Natural killer cell (primary cell): ENCODE data around the gene POLR3H. TPM values are rescaled to one million over a fixed set of nuclear protein-coding genes. Genes with fewer than 3 reads are reported as not detected.

Source experiments
- ATAC-seq, 3 donors: fragments of 150-1000 bp in 2 of 3; fragments of 200-7000 bp in 1 of 3; cut with Tn5 transposase; 1 replicate in 1 of 3; 2 replicates in 2 of 3; pipeline ENCODE4 v1.10.0; 2021; ENCODE audit warnings: mild to moderate bottlenecking in 2 of 3, moderate library complexity in 2 of 3
- DNase-seq, 2 donors: peaks; one replicate each; pipeline versions ENCODE4 v3.0.0 to v3.0.0-alpha.2; 2013 to 2021; ENCODE audit warnings: mixed read lengths in 1 of 2
- H3K27ac ChIP-seq: one replicate; pipeline ENCODE4 v1.5.1; 2013; ENCODE audit warnings: mild to moderate bottlenecking, low read length
- H3K27me3 ChIP-seq: one replicate; pipeline ENCODE4 v1.6.1; 2013; ENCODE audit warnings: low read length; ENCODE audit not compliant: control insufficient read depth, insufficient read depth
- H3K36me3 ChIP-seq: one replicate; pipeline ENCODE4 v1.6.1; 2013; ENCODE audit warnings: low read length; ENCODE audit not compliant: control insufficient read depth, insufficient read depth
- H3K4me1 ChIP-seq: one replicate; pipeline ENCODE4 v1.6.1; 2013; ENCODE audit warnings: low read length; ENCODE audit not compliant: control insufficient read depth, insufficient read depth
- H3K4me3 ChIP-seq: one replicate; pipeline ENCODE4 v1.5.1; 2013; ENCODE audit warnings: low read length
- H3K9me3 ChIP-seq: one replicate; pipeline ENCODE4 v1.6.1; 2013; ENCODE audit warnings: low read length; ENCODE audit not compliant: control insufficient read depth, insufficient read depth
- H3K27ac Mint-ChIP-seq, 2 donors: one replicate each; pipeline ENCODE4 v1.8.0; 2022; ENCODE audit warnings: mild to moderate bottlenecking in 2 of 2, mixed read lengths in 2 of 2, moderate library complexity in 1 of 2
- H3K27me3 Mint-ChIP-seq, 2 donors: one replicate each; pipeline ENCODE4 v1.8.0; 2022; ENCODE audit warnings: low read depth in 2 of 2, mixed read lengths in 2 of 2
- H3K36me3 Mint-ChIP-seq: one replicate; pipeline ENCODE4 v1.8.0; 2022; ENCODE audit warnings: mixed read lengths
- H3K4me1 Mint-ChIP-seq, 2 donors: one replicate each; pipeline ENCODE4 v1.8.0; 2022; ENCODE audit warnings: mixed read lengths in 2 of 2
- H3K4me3 Mint-ChIP-seq: one replicate; pipeline ENCODE4 v1.8.0; 2022; ENCODE audit warnings: mild to moderate bottlenecking, moderate library complexity, mixed read lengths
- H3K9me3 Mint-ChIP-seq, 2 donors: one replicate each; pipeline ENCODE4 v1.8.0; 2022; ENCODE audit warnings: mixed read lengths in 2 of 2
- CTCF ChIP-seq: fragments of 200-600 bp; IDR thresholded peaks from one replicate; pipeline ENCODE4 v1.8.0; 2022; ENCODE audit warnings: antibody characterized with exemption
- WGBS: methylation state at CpG from one replicate; pipeline ENCODE4 v1.1.7; 2013; ENCODE audit warnings: missing lambda C conversion rate; ENCODE audit not compliant: insufficient coverage; 5-methylcytosine and 5-hydroxymethylcytosine counted together
- intact Hi-C: fragments of 100-400 bp; cut with micrococcal nuclease; formaldehyde crosslinking; loops from one replicate; pipeline ENCODE4 v1.14.2; 2022
- total RNA-seq, 4 donors: library from RNA; stranded (reverse); fragments of 120-200 nt in 1 of 4; gene quantifications; one replicate each; pipeline versions ENCODE4 v1.2.3 to v1.2.4, GENCODE V29; 2013 to 2022

POLR3H gene
- total RNA-seq, 3 donors from 2014 or later (not counting 1 experiment from before 2014, with no cell fraction given) = 13.1 to 18.8 (median 16.2) TPM

DNA sequence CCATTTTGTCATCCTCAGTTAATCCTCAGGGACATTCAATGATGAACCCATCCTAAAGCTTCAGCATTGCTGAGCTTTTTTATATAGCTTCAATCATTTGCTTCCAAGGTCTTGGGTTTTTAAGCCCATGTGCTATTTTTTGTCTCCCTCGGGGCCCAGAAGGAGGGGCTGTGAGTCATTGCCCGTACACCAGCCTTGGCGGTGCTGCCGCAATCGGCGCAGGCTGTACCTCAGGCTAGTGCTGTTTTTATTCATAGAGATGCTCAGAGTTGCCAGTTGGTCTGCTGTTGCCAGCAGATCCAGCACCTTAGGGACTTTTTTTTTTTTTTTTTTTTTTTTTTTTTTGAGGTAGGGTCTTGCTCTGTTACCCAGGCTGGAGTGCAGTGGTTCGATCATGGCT, 39.9 kb downstream of the POLR3H start:
- Mint-ChIP-seq H3K36me3 (no peaks in the 10 kb centered on the region), H3K27me3 (no peaks in the 10 kb centered on the region), H3K9me3 (no peaks in the 10 kb centered on the region), H3K4me1 (peaks cover 0 to 4% of the 10 kb centered on the region in 2 donors), H3K4me3 (no peak overlapping the region), H3K27ac (no peak overlapping the region)
- ATAC-seq = no peak
- peaks cover 38% of the 10 kb centered on the region for H3K36me3 ChIP-seq
- H3K9me3 ChIP-seq = no peaks in the 10 kb centered on the region
- 87% methylated on average over 7 of the region's 7 CpGs for WGBS
- no peaks in the 10 kb centered on the region for H3K4me1 ChIP-seq
- no peaks in the 10 kb centered on the region for H3K27me3 ChIP-seq
- H3K4me3 ChIP-seq = no peak overlapping the region
- TF ChIP-seq CTCF = no peak
- intact Hi-C loops = no loop called here
- H3K27ac ChIP-seq = no peak overlapping the region
- no peak for DNase-seq

GRCh38 chr22:41501209-41501608, 43.1 kb downstream of the POLR3H start:
- no peaks in the 10 kb centered on the region for H3K36me3 Mint-ChIP-seq
- no peak for TF ChIP-seq CTCF
- H3K27me3 ChIP-seq = no peaks in the 10 kb centered on the region
- peaks cover 21% of the 10 kb centered on the region for H3K36me3 ChIP-seq
- no peaks in the 10 kb centered on the region for H3K4me1 ChIP-seq
- DNase-seq (peak in 1 of 2 donors; percentile 47), ATAC-seq (peak; percentile 49 to 65 (median 60))
- intact Hi-C loops = no loop called here
- H3K9me3 Mint-ChIP-seq = no peaks in the 10 kb centered on the region
- no peak overlapping the region for H3K4me3 Mint-ChIP-seq
- no peak overlapping the region for H3K27ac Mint-ChIP-seq
- no peaks in the 10 kb centered on the region for H3K9me3 ChIP-seq
- H3K27me3 Mint-ChIP-seq = no peaks in the 10 kb centered on the region
- no peak overlapping the region for H3K4me3 ChIP-seq
- H3K27ac ChIP-seq = no peak overlapping the region
- no peaks in the 10 kb centered on the region for H3K4me1 Mint-ChIP-seq
- 94% methylated on average over 5 of the region's 5 CpGs for WGBS

DNA sequence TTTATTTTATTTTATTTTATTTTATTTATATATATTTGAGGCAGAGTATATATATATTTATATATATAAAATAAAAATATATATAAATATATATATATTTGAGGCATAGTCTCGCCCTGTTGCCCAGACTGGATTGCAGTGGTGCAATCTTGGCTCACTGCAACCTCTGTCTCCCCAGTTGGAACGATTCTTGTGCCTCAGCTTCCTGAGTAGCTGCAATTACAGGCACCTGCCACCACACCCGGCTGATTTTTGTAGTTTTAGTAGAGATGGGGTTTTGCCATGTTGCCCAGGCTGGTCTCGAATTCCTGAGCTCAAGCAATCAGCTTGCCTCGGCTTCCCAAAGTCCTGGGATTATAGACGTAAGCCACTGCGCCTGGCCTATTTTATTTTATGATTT, 44.0 kb downstream of the POLR3H start:
- ATAC-seq = no peak
- H3K4me3 Mint-ChIP-seq = no peak overlapping the region

More for the DNA sequence above, 44.0 kb downstream of the POLR3H start:
- intact Hi-C loops = no loop called here
- Mint-ChIP-seq H3K9me3 (no peaks in the 10 kb centered on the region), H3K36me3 (no peaks in the 10 kb centered on the region), H3K27me3 (no peaks in the 10 kb centered on the region), H3K4me1 (no peaks in the 10 kb centered on the region), H3K27ac (no peak overlapping the region)
- Histone ChIP-seq H3K9me3 (no peaks in the 10 kb centered on the region), H3K4me1 (no peaks in the 10 kb centered on the region), H3K27me3 (no peaks in the 10 kb centered on the region), H3K27ac (no peak overlapping the region), H3K4me3 (no peak overlapping the region), H3K36me3 (peaks cover 21% of the 10 kb centered on the region)
- DNase-seq = no peak
- no peak for TF ChIP-seq CTCF
- 88% methylated on average over 7 of the region's 7 CpGs for WGBS
